SKM-1 treated with dmso at 0.1 percent for 144 hours (cell line): ENCODE measurements around the gene GTPBP6.
"Not testable (repeated sequence)": the region's sequence is repeated elsewhere in the genome, so short reads cannot be mapped to it uniquely, and the experiment has no call there.

Experiments used
- DNase-seq: peaks from one replicate; lab custom pipeline; 2025; ENCODE audit not compliant: unreplicated experiment; lab: John Stamatoyannopoulos, UW

The GTPBP6 gene

GRCh38 chrX:267771-268261 lies 50.8 kb downstream of the GTPBP6 start:
- no peak for DNase-seq

- no peak for DNase-seq
These were observed 53.1 kb downstream of the GTPBP6 start for GRCh38 chrX:265502-265901.

- no peak for DNase-seq
These were observed 53.8 kb downstream of the GTPBP6 start for GRCh38 chrX:264634-265455.

- DNase-seq: not testable (repeated sequence)
These were observed 54.6 kb downstream of the GTPBP6 start for GRCh38 chrX:264006-264405.

- DNase-seq: no peak
These were observed 56.2 kb downstream of the GTPBP6 start for GRCh38 chrX:262381-262909.

GRCh38 chrX:261919-262352 lies 56.7 kb downstream of the GTPBP6 start:
- DNase-seq: no peak

GRCh38 chrX:261167-261918 lies 57.3 kb downstream of the GTPBP6 start:
- DNase-seq: no peak

GRCh38 chrX:259692-260355 lies 58.8 kb downstream of the GTPBP6 start:
- DNase-seq: no peak

GRCh38 chrX:258291-259040 lies 60.1 kb downstream of the GTPBP6 start:
- no peak for DNase-seq

- no peak for DNase-seq
These were observed 60.8 kb downstream of the GTPBP6 start for GRCh38 chrX:257681-258289.

- DNase-seq: not testable (repeated sequence)
These were observed 61.5 kb downstream of the GTPBP6 start for GRCh38 chrX:257054-257453.

GRCh38 chrX:255923-256331 lies 62.7 kb downstream of the GTPBP6 start:
- no peak for DNase-seq
